NB4 (cell line): ENCODE data around the gene AUH.

ENCODE experiments used
- CTCF ChIP-seq: IDR thresholded peaks from one replicate; pipeline ENCODE4 v1.5.1; 2012; ENCODE audit warnings: low read depth, low read length
- MAX ChIP-seq: IDR thresholded peaks from 2 replicates; pipeline ENCODE4 v1.6.1; 2011; ENCODE audit warnings: low read depth, low read length
- POLR2A ChIP-seq: IDR thresholded peaks from 2 replicates; pipeline ENCODE4 v1.6.1; 2011; ENCODE audit warnings: mild to moderate bottlenecking; ENCODE audit not compliant: insufficient read length; ENCODE audit errors: extremely low read depth

- TF ChIP-seq POLR2A (no peak), CTCF (no peak), MAX (no peak)
Observed at GRCh38 chr9:91245431-91246313, 116.0 kb downstream of the AUH start.
